GM23248 (cell line): Measurements from ENCODE around the gene B3GNT5.

ENCODE experiments used
- EZH2 ChIP-seq: fragments of 200-600 bp; sonication (generic); IDR thresholded peaks from 2 replicates; pipeline ENCODE4 v1.6.1; 2018; ENCODE audit warnings: antibody characterized with exemption, mild to moderate bottlenecking; ENCODE audit not compliant: insufficient read depth, poor library complexity, severe bottlenecking
- EZH2phosphoT487 ChIP-seq: fragments of 200-600 bp; sonication (generic); IDR thresholded peaks from 2 replicates; pipeline ENCODE4 v1.6.1; 2018; ENCODE audit warnings: antibody characterized with exemption, moderate library complexity, mild to moderate bottlenecking, low read depth; ENCODE audit not compliant: insufficient read depth

DNA sequence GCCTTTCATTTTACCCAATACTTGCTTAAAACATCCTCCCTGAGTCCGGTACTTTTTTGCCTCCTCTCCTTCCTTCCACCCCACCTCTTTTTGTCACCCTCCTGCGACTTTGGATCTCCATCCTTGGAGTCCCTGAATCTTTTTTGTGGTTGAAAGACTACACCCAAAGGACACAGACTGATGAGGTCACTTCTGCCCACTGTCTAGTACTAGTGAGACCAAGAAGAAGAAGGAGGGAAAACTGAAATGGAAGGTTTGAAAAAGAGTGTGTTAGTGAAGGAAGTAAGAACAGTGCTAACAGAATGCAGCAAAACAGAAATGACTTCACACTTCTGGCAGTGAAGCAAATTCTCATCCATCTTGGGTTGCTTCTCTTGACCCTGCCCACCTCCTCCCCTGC, 6.6 kb downstream of the B3GNT5 start:
- TF ChIP-seq EZH2, result no peak
- no peak for TF ChIP-seq EZH2phosphoT487
